Measurements from ENCODE around the gene CARD11.

The CARD11 gene

DNA sequence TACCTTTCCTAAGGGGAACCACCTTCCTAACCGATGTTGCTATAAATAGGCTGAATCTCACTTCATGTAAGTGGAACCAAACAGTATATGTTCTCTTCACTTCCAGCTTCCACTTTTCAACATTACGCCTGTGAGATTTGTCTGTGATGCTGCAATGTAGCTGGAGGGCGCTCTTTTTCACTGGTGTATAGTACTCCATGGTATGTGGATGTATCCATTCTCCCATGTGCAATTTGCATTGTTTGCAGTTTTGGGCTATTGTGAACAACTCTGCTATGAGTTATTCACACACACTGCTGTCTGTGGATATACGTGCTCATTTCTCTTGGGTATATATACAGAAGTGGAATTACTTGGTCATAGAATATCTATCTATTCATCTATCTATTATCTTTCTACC lies 123.6 kb downstream of the CARD11 start:
- TF ChIP-seq, protein P1, sequence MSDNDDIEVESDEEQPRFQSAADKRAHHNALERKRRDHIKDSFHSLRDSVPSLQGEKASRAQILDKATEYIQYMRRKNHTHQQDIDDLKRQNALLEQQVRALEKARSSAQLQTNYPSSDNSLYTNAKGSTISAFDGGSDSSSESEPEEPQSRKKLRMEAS (IDR thresholded peaks at IDR 0.05; ENCODE audit: low read depth, low read length): no peak
- TF ChIP-seq MYC (IDR thresholded peaks at IDR 0.05; ENCODE audit: low read depth, low read length) (no peak), POLR2A (IDR thresholded peaks at IDR 0.05; ENCODE audit: extremely low read depth, insufficient read length) (no peak)
- no peak overlapping the region for H3K4me3 ChIP-seq (ENCODE audit: low read depth, low read length)
- DNase-seq (ENCODE audit: low read depth): no peak

DNA sequence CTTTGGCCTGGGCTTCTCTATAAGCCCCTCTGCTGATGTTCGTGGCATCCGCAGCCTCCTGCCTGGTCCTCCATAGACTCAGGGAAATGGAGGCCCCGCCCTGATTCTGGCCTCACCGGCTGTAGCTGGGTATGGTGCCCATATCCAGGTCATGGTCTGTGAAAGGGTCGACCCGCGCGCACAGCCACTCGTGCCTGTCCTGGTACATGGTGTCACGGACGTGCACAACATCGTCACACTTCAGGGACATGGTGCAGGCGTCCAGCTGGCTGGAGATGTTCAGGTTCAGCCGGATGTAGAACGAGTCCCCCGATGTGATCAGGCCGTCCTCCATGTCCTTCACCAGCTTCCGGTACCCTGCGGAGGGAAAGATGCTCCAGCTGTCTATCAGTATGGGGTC lies 124.4 kb downstream of the CARD11 start:
- no peak for DNase-seq (ENCODE audit: low read depth)
- TF ChIP-seq, protein P1 (IDR thresholded peaks at IDR 0.05; ENCODE audit: low read depth, low read length): no peak
- TF ChIP-seq POLR2A (IDR thresholded peaks at IDR 0.05; ENCODE audit: extremely low read depth, insufficient read length) (no peak), MYC (IDR thresholded peaks at IDR 0.05; ENCODE audit: low read depth, low read length) (no peak)
- TF ChIP-seq, protein P2, sequence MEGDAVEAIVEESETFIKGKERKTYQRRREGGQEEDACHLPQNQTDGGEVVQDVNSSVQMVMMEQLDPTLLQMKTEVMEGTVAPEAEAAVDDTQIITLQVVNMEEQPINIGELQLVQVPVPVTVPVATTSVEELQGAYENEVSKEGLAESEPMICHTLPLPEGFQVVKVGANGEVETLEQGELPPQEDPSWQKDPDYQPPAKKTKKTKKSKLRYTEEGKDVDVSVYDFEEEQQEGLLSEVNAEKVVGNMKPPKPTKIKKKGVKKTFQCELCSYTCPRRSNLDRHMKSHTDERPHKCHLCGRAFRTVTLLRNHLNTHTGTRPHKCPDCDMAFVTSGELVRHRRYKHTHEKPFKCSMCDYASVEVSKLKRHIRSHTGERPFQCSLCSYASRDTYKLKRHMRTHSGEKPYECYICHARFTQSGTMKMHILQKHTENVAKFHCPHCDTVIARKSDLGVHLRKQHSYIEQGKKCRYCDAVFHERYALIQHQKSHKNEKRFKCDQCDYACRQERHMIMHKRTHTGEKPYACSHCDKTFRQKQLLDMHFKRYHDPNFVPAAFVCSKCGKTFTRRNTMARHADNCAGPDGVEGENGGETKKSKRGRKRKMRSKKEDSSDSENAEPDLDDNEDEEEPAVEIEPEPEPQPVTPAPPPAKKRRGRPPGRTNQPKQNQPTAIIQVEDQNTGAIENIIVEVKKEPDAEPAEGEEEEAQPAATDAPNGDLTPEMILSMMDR (IDR thresholded peaks at IDR 0.05; ENCODE audit: low read depth, low read length): no peak
- no peak overlapping the region for H3K4me3 ChIP-seq (ENCODE audit: low read depth, low read length)

DNA sequence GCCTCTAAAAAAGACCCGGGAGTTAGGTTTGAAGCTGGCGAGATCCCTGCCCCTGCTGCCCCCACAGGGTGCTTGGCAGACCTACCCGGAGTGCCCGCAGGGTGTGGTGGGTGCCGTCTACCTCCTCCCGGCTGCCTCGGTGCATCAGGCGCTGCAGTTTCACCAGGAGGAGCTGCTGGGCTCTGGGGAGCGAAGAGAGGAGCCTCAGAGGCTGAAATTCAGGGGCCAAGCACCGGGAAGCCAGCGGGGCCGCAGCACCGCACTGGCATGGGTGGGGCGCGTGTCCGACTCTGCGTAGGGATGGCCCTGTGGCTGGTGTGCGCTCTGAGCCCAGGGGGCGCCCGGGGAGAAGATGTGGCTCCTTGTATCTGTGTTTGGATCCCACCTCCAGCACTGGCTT lies 125.3 kb downstream of the CARD11 start:
- H3K4me3 ChIP-seq (ENCODE audit: low read depth, low read length): no peak overlapping the region
- no peak for DNase-seq (ENCODE audit: low read depth)
- TF ChIP-seq MYC (IDR thresholded peaks at IDR 0.05; ENCODE audit: low read depth, low read length): no peak
- TF ChIP-seq POLR2A (IDR thresholded peaks at IDR 0.05; ENCODE audit: extremely low read depth, insufficient read length): no peak
- TF ChIP-seq, protein P1 (IDR thresholded peaks at IDR 0.05; ENCODE audit: low read depth, low read length): no peak
- TF ChIP-seq, protein P2 (IDR thresholded peaks at IDR 0.05; ENCODE audit: low read depth, low read length): no peak

DNA sequence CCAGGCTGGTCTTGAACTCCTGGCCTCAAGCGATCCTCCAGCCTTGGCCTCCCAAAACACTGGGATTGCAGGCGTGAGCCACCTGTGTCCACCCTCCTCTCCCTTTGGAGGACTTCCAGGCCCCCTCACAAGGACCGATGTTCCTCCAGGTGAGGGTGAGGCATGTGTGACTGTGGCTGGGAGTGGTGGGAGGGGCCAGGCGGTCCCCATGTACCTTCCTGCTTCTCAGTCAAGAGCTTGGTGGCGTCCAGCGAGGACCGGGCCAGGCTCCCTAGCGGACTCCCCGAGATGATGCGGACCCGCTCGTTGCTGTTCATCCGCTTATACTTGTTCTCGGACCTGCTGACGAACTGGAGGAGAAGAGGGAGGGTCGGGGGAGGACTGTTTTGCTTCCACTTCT lies 128.6 kb downstream of the CARD11 start:
- no peak overlapping the region for H3K4me3 ChIP-seq (ENCODE audit: low read depth, low read length)
- TF ChIP-seq POLR2A (IDR thresholded peaks at IDR 0.05; ENCODE audit: extremely low read depth, insufficient read length) (no peak), MYC (IDR thresholded peaks at IDR 0.05; ENCODE audit: low read depth, low read length) (no peak)
- TF ChIP-seq, protein P1 (IDR thresholded peaks at IDR 0.05; ENCODE audit: low read depth, low read length): no peak
- TF ChIP-seq, protein P2 (IDR thresholded peaks at IDR 0.05; ENCODE audit: low read depth, low read length): no peak
- DNase-seq (ENCODE audit: low read depth): no peak

DNA sequence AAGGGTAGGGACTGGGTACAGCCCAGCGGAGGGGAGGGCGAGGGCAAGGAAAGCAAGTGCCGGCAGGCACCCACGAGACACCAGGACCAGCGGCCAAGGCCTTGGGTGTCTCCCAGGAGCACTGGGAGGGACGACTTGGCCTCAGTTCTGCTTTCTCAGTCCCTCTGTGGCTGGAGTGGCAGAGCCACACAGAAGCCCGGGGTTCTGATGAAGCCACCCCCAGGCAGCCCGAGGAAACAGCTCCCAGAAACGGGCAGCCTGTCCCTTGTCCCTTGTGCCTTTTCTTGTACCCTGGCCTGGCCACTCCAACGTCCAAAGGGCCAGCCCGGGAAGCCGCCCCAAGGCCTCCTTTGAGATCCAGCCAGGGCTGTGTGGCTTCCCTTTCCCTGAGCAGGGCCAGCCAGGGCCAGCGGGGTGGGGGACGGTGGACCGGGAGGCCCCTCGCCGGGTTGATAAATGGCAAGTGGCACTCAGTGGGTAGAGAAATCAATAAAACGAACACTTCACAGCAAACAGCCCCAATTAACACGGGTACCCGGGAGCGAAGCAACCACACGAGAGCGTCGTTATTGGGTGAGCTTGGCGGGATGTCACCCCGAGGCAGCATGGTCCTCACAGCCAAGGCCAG lies 129.8 kb downstream of the CARD11 start:
- TF ChIP-seq, protein P2 (IDR thresholded peaks at IDR 0.05; ENCODE audit: low read depth, low read length): no peak
- TF ChIP-seq MYC (IDR thresholded peaks at IDR 0.05; ENCODE audit: low read depth, low read length) (no peak), POLR2A (IDR thresholded peaks at IDR 0.05; ENCODE audit: extremely low read depth, insufficient read length) (no peak)
- TF ChIP-seq, protein P1 (IDR thresholded peaks at IDR 0.05; ENCODE audit: low read depth, low read length): no peak
- peak; percentile 29 for DNase-seq (ENCODE audit: low read depth)
- no peak overlapping the region for H3K4me3 ChIP-seq (ENCODE audit: low read depth, low read length)

DNA sequence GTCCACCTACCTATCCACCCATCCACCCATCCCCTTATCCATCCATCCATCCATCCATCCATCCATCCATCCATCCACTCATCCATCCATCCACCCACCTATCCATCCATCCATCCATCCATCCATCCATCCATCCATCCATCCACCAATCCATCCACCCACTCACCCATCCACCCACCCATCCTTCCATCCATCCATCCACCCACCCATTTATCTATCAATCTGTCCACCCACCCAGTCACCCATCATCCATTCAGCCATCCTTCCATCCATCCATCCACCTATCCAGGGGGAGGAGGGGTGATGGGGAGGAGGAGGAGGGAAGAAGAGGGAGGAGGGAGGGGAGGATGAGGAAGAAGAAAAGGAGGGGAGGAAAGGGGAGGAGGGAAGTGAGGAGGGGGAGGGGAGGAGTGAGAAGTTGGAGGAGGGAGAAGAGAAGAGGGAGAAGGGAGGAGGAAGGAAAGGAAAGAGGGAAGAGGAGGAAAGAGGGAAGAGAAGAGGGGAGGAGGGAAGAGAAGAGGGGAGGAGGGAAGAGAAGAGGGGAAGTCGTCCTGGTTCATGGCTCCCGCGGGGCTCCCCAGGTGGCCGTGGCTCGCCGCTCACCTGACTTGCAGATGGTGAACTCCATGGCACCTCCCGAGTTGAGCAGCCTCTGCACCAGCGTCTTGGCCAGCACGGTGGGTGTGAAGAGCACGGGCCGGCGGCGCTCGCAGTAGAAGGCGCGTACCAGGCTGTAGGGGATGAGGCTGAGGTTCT lies 130.8 kb downstream of the CARD11 start:
- DNase-seq (ENCODE audit: low read depth): no peak
- TF ChIP-seq, protein P2 (IDR thresholded peaks at IDR 0.05; ENCODE audit: low read depth, low read length): no peak
- TF ChIP-seq POLR2A (IDR thresholded peaks at IDR 0.05; ENCODE audit: extremely low read depth, insufficient read length) (no peak), MYC (IDR thresholded peaks at IDR 0.05; ENCODE audit: low read depth, low read length) (no peak)
- TF ChIP-seq, protein P1 (IDR thresholded peaks at IDR 0.05; ENCODE audit: low read depth, low read length): no peak
- H3K4me3 ChIP-seq (ENCODE audit: low read depth, low read length): no peak overlapping the region
